Common myeloid progenitor, CD34-positive (primary cell): Measurements from ENCODE around the gene MAP2K6.
A peak's percentile ranks its signal among the peaks of the same experiment; 100 is the strongest.

Experiments used
- CTCF ChIA-PET: fragments of 350-600 bp; sonication (Branson Sonifier 250); formaldehyde crosslinking; loops from one replicate; lab custom pipeline; 2021; ENCODE audit warnings: antibody characterized with exemption; lab: Charles Lee
- POLR2A ChIA-PET: fragments of 350-600 bp; sonication (Branson Sonifier 250); formaldehyde crosslinking; loops from one replicate; lab custom pipeline; 2021; ENCODE audit warnings: antibody characterized with exemption; lab: Charles Lee
- DNase-seq, 3 donors: peaks; one replicate each; pipeline versions ENCODE4 v3.0.0 to v3.0.0-alpha.2; 2013
- H3K27ac ChIP-seq, 2 experiments: 1 replicate in 1 of 2; 2 replicates in 1 of 2; pipeline ENCODE4 v1.7.0; 2013; ENCODE audit warnings: inconsistent platforms in 2 of 2, low read length in 2 of 2, mild to moderate bottlenecking in 2 of 2, low read depth in 1 of 2, moderate library complexity in 1 of 2; ENCODE audit not compliant: severe bottlenecking in 2 of 2, insufficient read depth in 1 of 2, poor library complexity in 1 of 2
- H3K27me3 ChIP-seq, 5 experiments: replicated peaks in 2 of 5; 1 replicate in 3 of 5; 2 replicates in 2 of 5; pipeline versions ENCODE4 v1.6.1 to v1.7.0; 2013; ENCODE audit warnings: low read length in 4 of 5, mild to moderate bottlenecking in 2 of 5, moderate library complexity in 2 of 5, inconsistent platforms in 1 of 5; ENCODE audit not compliant: insufficient read depth in 5 of 5, control insufficient read depth in 4 of 5
- H3K36me3 ChIP-seq, 4 experiments: 1 replicate in 2 of 4; 2 replicates in 2 of 4; pipeline versions ENCODE4 v1.6.1 to v1.7.0; 2013; ENCODE audit warnings: low read length in 3 of 4, control low read depth in 1 of 4, mild to moderate bottlenecking in 1 of 4; ENCODE audit not compliant: control insufficient read depth in 4 of 4, insufficient read depth in 4 of 4
- H3K4me1 ChIP-seq, 4 experiments: 1 replicate in 3 of 4; 2 replicates in 1 of 4; pipeline versions ENCODE4 v1.6.1 to v1.7.1; 2013; ENCODE audit warnings: low read length in 3 of 4, mild to moderate bottlenecking in 3 of 4, control low read depth in 1 of 4, inconsistent platforms in 1 of 4, moderate library complexity in 1 of 4; ENCODE audit not compliant: control insufficient read depth in 4 of 4, insufficient read depth in 4 of 4; ENCODE audit errors: control extremely low read depth in 1 of 4
- H3K4me3 ChIP-seq, 7 experiments: 1 replicate in 4 of 7; 2 replicates in 3 of 7; pipeline versions ENCODE4 v1.5.1 to v1.7.0; 2013; ENCODE audit warnings: mild to moderate bottlenecking in 7 of 7, low read length in 6 of 7, moderate library complexity in 6 of 7, inconsistent platforms in 2 of 7, low read depth in 2 of 7, control low read depth in 1 of 7; ENCODE audit not compliant: insufficient read depth in 4 of 7, control insufficient read depth in 1 of 7; ENCODE audit errors: extremely low read depth in 1 of 7
- H3K9me3 ChIP-seq, 5 experiments: 1 replicate in 4 of 5; 2 replicates in 1 of 5; pipeline versions ENCODE4 v1.6.1 to v1.7.1; 2013; ENCODE audit warnings: low read length in 4 of 5, mild to moderate bottlenecking in 2 of 5, inconsistent platforms in 1 of 5, low read depth in 1 of 5, moderate library complexity in 1 of 5; ENCODE audit not compliant: control insufficient read depth in 4 of 5, insufficient read depth in 2 of 5; ENCODE audit errors: control extremely low read depth in 1 of 5
- WGBS: methylation state at CpG from one replicate; pipeline ENCODE4 v1.1.5; 2013; ENCODE audit not compliant: insufficient coverage; 5-methylcytosine and 5-hydroxymethylcytosine counted together

MAP2K6 gene

DNA sequence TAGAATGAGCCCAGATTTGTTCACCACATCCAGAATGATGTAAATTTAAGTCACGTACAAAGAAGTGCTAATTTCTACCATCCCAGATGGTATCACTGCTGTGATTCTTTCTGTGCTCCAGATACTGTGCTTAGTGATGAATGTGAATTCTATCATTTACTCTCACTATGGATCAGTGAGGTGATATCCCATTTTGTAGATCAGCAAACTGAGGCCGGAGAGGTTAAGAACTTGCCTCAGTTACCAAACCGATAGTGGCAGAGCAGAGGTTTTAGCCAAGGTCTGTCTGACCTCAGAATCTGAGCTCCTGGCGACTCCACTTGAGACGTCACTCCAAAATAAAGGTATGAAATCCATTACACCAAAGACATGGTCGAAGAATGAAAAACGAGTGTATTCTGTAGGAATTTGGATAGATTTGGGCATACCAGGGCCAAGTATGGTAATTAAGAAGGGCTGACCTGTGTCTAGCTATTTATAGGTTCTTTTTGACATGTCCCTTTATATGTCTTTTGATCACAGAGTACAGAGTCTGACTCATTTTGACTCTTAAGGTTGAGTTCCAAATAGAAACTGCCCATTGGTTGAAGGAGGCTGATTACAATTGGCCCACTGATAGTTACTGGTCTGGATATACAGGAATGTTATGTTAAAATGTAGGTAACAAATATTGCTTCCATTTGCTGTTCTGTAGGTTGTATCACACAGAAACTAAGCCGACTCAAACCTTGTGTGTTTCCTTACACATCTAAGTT lies 10.0 kb downstream of the MAP2K6 start:
- Histone ChIP-seq H3K36me3 (no peaks in the 10 kb centered on the region), H3K9me3 (peaks cover 0 to 2% (median 0%) of the 10 kb centered on the region in 5 experiments), H3K4me1 (peaks cover 0 to 31% (median 12%) of the 10 kb centered on the region in 4 experiments), H3K4me3 (no peak overlapping the region), H3K27ac (no peak overlapping the region), H3K27me3 (no peaks in the 10 kb centered on the region)
- CTCF ChIA-PET = no interaction called here
- no peak for DNase-seq
- 86% methylated on average over 4 of the region's 8 CpGs for WGBS
- POLR2A ChIA-PET = no interaction called here

DNA sequence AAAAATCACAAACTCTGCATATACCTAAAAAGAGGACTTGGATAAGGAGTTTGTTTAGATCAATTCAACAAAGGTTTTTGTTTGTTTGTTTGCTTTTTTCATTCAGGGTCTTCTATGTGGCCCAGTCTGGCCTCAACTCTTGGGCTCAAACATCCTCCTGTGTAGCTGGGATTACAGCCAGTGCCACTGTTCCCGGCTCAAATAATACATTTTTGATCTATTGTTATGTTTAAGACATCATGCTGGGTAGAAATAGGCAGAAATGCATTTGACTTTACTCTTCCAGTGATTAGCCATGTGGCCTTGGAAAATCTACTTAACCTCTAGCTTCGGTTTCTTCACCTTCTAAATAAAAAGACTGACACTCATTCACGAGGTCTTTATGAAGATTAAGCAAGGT lies 11.5 kb downstream of the MAP2K6 start:
- ChIA-PET CTCF (interaction anchor here (0.7 kb wide), 1 partner anchor 1537 kb away, joined by 3 read pairs; no protein-coding TSS in a partner anchor), POLR2A (no interaction called here)
- Histone ChIP-seq H3K9me3 (peaks cover 0 to 2% (median 0%) of the 10 kb centered on the region in 5 experiments), H3K27me3 (no peaks in the 10 kb centered on the region), H3K27ac (no peak overlapping the region), H3K36me3 (no peaks in the 10 kb centered on the region), H3K4me3 (no peak overlapping the region), H3K4me1 (peaks cover 3 to 40% (median 19%) of the 10 kb centered on the region in 4 experiments)
- WGBS = no CpG with 5 or more reads among the region's 3 CpGs
- no peak for DNase-seq

- WGBS = 89% methylated on average over 1 of the region's 2 CpGs
- POLR2A ChIA-PET = no interaction called here
- H3K4me3 ChIP-seq = no peak overlapping the region
Observed at GRCh38 chr17:69427486-69428197, 13.1 kb downstream of the MAP2K6 start.

DNA sequence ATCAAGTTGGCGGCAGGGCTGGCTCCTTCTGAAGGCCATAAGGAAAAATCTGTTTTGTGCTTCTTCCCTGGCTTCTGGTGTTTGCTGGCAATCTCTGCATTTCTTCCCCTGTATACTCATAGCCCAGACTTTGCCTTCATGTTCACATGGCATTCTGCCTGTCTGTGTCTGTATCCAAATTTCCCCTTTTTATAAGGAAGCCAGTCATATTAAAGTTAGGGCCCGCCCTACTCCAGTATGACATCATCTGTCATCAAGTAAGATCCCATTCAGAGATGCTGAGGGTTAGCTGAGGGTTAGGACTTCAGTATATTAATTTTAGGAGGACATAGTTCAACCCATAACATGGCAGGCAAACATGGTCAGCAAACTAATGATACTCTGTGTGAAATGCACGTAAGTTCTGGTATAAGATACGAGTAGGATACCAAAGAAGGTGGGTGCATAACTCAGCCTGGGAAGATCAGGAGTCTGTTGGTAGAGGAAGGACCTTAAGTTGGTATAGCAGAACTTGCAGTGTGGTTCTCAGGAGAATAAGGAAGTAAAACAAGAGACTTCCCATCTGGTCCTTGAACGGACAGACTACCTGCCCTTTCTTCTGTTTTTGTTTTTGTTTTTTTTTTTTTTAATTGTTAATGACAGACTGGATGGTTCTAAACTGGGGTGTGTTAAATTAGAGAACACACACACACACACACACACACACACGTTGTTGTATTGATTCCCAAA lies 13.9 kb downstream of the MAP2K6 start:
- 54% methylated on average over 3 of the region's 6 CpGs for WGBS
- H3K9me3 ChIP-seq = no peaks in the 10 kb centered on the region
- H3K4me3 ChIP-seq = no peak overlapping the region

More at GRCh38 chr17:69427486-69428197, 13.1 kb downstream of the MAP2K6 start:
- H3K36me3 ChIP-seq = no peaks in the 10 kb centered on the region
- no peak overlapping the region for H3K27ac ChIP-seq
- H3K4me1 ChIP-seq = peaks cover 5 to 41% (median 20%) of the 10 kb centered on the region in 4 experiments
- H3K27me3 ChIP-seq = no peaks in the 10 kb centered on the region
- no peak for DNase-seq
- H3K9me3 ChIP-seq = no peaks in the 10 kb centered on the region
- CTCF ChIA-PET = no interaction called here

GRCh38 chr17:69430488-69430887 lies 16.0 kb downstream of the MAP2K6 start:
- no peaks in the 10 kb centered on the region for H3K9me3 ChIP-seq
- peaks cover 5 to 27% (median 11%) of the 10 kb centered on the region in 4 experiments for H3K4me1 ChIP-seq
- H3K27ac ChIP-seq = no peak overlapping the region
- ChIA-PET POLR2A (no interaction called here), CTCF (interaction anchor here (0.9 to 2.0 kb wide), 2 partner anchors 16 to 30 kb away, joined by 3 to 4 read pairs; partner anchors contain the start of gene MAP2K6)
- no peaks in the 10 kb centered on the region for H3K36me3 ChIP-seq
- peak overlapping the region in 6 of 7 experiments; percentile 10 to 56 (median 18) for H3K4me3 ChIP-seq
- WGBS = 9% methylated on average over 4 of the region's 4 CpGs
- peak in 2 of 3 donors; percentile 54 to 72 for DNase-seq
- H3K27me3 ChIP-seq = no peaks in the 10 kb centered on the region

More for the DNA sequence above, 13.9 kb downstream of the MAP2K6 start:
- H3K36me3 ChIP-seq = no peaks in the 10 kb centered on the region
- peaks cover 5 to 36% (median 16%) of the 10 kb centered on the region in 4 experiments for H3K4me1 ChIP-seq
- peak in 2 of 3 donors; percentile 20 to 40 for DNase-seq
- CTCF ChIA-PET = no interaction called here
- POLR2A ChIA-PET = no interaction called here
- H3K27ac ChIP-seq = no peak overlapping the region
- H3K27me3 ChIP-seq = no peaks in the 10 kb centered on the region

GRCh38 chr17:69431835-69432234 lies 17.3 kb downstream of the MAP2K6 start:
- Histone ChIP-seq H3K9me3 (no peaks in the 10 kb centered on the region), H3K36me3 (no peaks in the 10 kb centered on the region), H3K4me3 (no peak overlapping the region), H3K27me3 (no peaks in the 10 kb centered on the region), H3K4me1 (peaks cover 5 to 27% (median 11%) of the 10 kb centered on the region in 4 experiments), H3K27ac (no peak overlapping the region)
- ChIA-PET POLR2A (no interaction called here), CTCF (no interaction called here)
- WGBS = 100% methylated on average over 1 of the region's 3 CpGs
- DNase-seq = no peak
